Mucosa of stomach (tissue), 1 donor: ENCODE results near the gene CCDC148.

Experiments used
- H3K27me3 ChIP-seq: one replicate; pipeline ENCODE4 v1.7.0; 2013; ENCODE audit warnings: mild to moderate bottlenecking, low read length; ENCODE audit not compliant: control insufficient read depth, insufficient read depth
- H3K36me3 ChIP-seq: one replicate; pipeline ENCODE4 v1.7.0; 2013; ENCODE audit warnings: low read length; ENCODE audit not compliant: control insufficient read depth, insufficient read depth
- H3K4me1 ChIP-seq: one replicate; pipeline ENCODE4 v1.7.0; 2013; ENCODE audit warnings: mild to moderate bottlenecking, low read length; ENCODE audit not compliant: control insufficient read depth, insufficient read depth
- H3K4me3 ChIP-seq: one replicate; pipeline ENCODE4 v1.7.0; 2013; ENCODE audit warnings: low read length
- H3K9ac ChIP-seq: one replicate; pipeline ENCODE4 v1.7.0; 2013; ENCODE audit warnings: mild to moderate bottlenecking, low read length, moderate library complexity
- H3K9me3 ChIP-seq: one replicate; pipeline ENCODE4 v1.7.0; 2013; ENCODE audit warnings: mild to moderate bottlenecking, low read length, moderate library complexity; ENCODE audit not compliant: control insufficient read depth
- donor health status: Pancreatic carcinoma.

The CCDC148 gene

GRCh38 chr2:158131919-158132566 lies 324.5 kb downstream of the CCDC148 start:
- H3K36me3 ChIP-seq: no peaks in the 10 kb centered on the region
- H3K4me3 ChIP-seq: no peak overlapping the region
- H3K9me3 ChIP-seq: no peaks in the 10 kb centered on the region
- peaks cover 56% of the 10 kb centered on the region for H3K4me1 ChIP-seq
- H3K9ac ChIP-seq: no peak overlapping the region
- H3K27me3 ChIP-seq: no peaks in the 10 kb centered on the region

DNA sequence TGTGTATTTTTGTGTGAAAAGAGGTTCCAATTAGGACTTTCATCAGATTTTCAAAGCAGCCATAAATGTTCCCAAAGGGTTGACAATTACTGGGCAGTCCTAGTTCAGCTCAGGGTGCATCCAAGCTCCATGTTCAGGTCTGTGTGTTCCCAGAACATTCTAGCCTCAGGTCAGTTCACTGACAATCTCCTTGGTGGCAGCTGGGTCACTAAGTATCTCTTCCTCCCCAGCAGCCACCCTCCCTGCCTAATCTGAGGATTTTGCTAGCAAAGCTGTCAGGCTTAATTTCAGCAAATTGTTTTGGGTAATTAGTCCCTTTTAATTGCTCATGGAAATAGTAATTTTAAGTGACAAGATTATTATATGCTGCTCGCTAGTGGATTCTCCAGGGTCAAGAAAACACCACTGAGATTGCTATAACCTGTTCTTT lies 325.1 kb downstream of the CCDC148 start:
- no peak overlapping the region for H3K4me3 ChIP-seq
- peak overlapping the region; percentile 3 for H3K9ac ChIP-seq
- H3K36me3 ChIP-seq: no peaks in the 10 kb centered on the region
- no peaks in the 10 kb centered on the region for H3K27me3 ChIP-seq
- no peaks in the 10 kb centered on the region for H3K9me3 ChIP-seq
- peaks cover 61% of the 10 kb centered on the region for H3K4me1 ChIP-seq

DNA sequence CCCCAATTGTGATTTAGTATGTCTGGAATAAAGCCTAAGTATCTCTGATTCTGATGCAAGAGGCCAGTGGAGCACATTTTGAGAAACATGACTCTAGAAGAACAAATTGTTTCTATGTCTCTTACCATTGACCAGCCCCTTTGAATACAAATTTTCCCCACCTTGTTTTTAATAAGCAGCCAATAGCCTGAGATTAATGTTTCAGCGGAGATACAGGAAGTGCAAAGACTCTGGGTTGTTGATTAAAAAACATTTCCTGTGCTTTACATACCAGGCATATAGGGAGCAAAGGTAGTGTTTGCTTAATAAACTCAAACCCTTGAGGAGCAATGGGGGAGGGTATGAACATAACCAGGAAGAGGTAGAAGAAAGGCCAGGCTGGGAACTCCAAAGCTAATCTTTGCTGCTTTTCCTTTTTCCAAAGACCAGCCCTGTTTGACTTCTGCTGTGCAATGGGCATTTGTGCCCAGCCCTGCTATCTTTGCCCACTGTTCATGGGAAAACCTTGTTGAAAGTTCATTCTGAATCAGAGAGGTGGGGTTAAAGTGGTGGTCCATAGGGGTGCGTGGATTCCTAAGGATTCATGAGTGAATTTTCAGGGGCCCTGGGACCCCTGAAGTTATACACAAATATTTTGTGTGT lies 325.6 kb downstream of the CCDC148 start:
- H3K27me3 ChIP-seq: no peaks in the 10 kb centered on the region
- no peaks in the 10 kb centered on the region for H3K36me3 ChIP-seq
- peaks cover 66% of the 10 kb centered on the region for H3K4me1 ChIP-seq
- no peak overlapping the region for H3K4me3 ChIP-seq
- H3K9me3 ChIP-seq: no peaks in the 10 kb centered on the region
- peak overlapping the region; percentile 3 for H3K9ac ChIP-seq

DNA sequence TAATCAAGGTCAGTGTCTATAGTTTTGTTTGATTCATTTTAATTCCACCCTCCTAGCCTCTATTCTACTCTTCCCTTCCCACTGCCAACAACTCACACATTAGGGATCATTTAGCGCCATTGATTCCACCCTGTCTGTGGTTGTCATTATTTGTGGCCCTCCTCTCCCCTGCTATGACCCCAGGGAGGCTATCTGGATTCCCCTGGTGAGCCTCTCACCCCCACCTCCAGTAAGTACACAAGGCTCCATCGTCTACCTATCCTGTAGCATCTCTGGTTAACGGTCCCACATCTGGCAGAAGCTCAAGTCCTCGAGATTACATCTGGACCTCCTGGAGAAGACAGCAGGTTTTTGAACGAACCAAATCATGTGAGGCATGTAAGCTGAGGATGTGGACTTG lies 327.5 kb downstream of the CCDC148 start:
- Histone ChIP-seq H3K4me1 (peaks cover 62% of the 10 kb centered on the region), H3K4me3 (no peak overlapping the region), H3K27me3 (no peaks in the 10 kb centered on the region), H3K9ac (no peak overlapping the region), H3K36me3 (no peaks in the 10 kb centered on the region), H3K9me3 (no peaks in the 10 kb centered on the region)

GRCh38 chr2:158128168-158128973 lies 328.2 kb downstream of the CCDC148 start:
- H3K4me3 ChIP-seq: no peak overlapping the region
- H3K9me3 ChIP-seq: no peaks in the 10 kb centered on the region
- no peaks in the 10 kb centered on the region for H3K36me3 ChIP-seq
- H3K4me1 ChIP-seq: peaks cover 61% of the 10 kb centered on the region
- no peaks in the 10 kb centered on the region for H3K27me3 ChIP-seq
- no peak overlapping the region for H3K9ac ChIP-seq

- H3K4me3 ChIP-seq: no peak overlapping the region
- no peak overlapping the region for H3K9ac ChIP-seq
- no peaks in the 10 kb centered on the region for H3K36me3 ChIP-seq
- H3K27me3 ChIP-seq: no peaks in the 10 kb centered on the region
- peaks cover 61% of the 10 kb centered on the region for H3K4me1 ChIP-seq
- no peaks in the 10 kb centered on the region for H3K9me3 ChIP-seq
Observed at GRCh38 chr2:158127380-158127804, 329.2 kb downstream of the CCDC148 start.

DNA sequence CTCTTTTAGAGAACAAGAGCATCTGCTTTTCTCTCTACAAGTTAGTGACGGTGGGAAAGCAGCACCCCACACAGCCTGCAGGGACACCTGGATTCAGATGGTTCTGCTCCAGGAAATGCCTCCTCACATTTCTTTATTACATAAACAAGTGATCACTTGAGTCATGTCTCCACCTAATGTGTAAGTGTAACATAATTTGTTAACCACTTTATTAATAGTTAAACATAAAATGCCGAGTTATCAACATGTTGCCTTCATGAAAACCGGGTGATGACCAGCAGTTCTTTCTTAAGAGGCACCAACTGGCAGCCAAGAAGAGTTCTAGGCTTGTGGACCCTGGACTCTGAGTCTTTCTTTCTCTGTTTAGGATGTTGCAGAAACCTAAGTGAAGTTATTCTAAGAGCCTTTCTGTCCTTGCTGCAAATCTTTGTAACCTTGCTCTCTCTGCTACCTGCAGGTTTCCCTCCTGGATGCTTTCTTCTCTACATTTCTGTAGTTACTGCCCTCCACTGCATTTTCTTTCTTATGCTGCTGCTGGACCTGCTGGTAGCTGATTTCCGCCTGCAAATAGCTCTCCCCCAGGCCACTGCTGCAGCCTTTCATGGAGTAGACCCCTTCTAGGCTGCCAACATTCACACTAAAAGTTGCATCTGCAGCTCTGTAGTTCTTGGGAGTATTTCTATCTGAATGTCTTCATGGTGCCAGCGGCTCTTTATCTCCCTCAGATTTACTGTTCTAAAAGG lies 330.6 kb downstream of the CCDC148 start:
- Histone ChIP-seq H3K4me1 (peaks cover 48% of the 10 kb centered on the region), H3K4me3 (no peak overlapping the region), H3K9ac (no peak overlapping the region), H3K9me3 (no peaks in the 10 kb centered on the region), H3K36me3 (no peaks in the 10 kb centered on the region), H3K27me3 (no peaks in the 10 kb centered on the region)

DNA sequence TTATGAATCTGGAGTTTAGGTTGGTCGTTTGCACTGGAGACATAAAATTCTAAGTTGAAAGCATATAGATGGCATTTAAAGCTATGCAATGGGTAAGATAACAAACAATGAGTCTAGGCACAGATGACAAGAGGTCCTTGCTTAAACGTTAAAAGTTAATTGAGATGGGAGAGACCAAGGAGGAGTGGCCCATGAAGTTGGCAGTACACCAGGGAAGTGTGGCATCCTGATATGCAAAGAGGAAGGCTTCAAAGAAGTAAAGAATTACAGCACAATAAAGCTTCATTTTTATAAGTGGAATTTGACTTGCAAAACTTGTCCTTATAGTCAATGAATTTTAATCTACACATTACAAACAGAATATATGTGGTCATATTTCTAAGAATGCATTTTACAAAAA lies 331.7 kb downstream of the CCDC148 start:
- H3K36me3 ChIP-seq: no peaks in the 10 kb centered on the region
- H3K9me3 ChIP-seq: no peaks in the 10 kb centered on the region
- peaks cover 42% of the 10 kb centered on the region for H3K4me1 ChIP-seq
- no peak overlapping the region for H3K4me3 ChIP-seq
- H3K27me3 ChIP-seq: no peaks in the 10 kb centered on the region
- H3K9ac ChIP-seq: no peak overlapping the region
